GM18526 (cell line): ENCODE data around the gene UBXN4.

Source experiments
- POLR2A ChIP-seq: IDR thresholded peaks from 3 replicates; pipeline ENCODE4 v1.6.1; 2011; ENCODE audit not compliant: insufficient read length; ENCODE audit errors: extremely low read depth

The UBXN4 gene

GRCh38 chr2:135821190-135821589, 79.5 kb downstream of the UBXN4 start:
- no peak for TF ChIP-seq POLR2A

DNA sequence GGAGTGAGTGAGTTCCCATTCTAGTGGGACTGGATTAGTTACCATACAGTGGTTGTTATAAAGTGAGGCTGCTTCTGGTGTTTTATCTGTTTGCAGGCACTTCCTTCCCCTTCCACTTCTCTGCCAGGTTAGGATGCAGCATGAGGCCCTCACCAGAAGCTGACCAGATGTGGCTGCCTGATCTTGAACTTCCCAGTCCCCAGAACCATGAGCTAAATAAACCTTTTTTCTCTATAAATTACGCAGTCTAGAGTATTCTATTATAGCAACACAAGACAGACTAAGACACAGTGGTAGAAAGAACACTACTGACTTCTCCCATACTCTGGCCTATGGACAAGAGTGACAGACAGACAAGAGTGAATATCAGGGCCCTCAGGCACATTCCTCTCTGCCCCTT, 81.2 kb downstream of the UBXN4 start:
- no peak for TF ChIP-seq POLR2A

GRCh38 chr2:135825131-135825530, 83.5 kb downstream of the UBXN4 start:
- TF ChIP-seq POLR2A, result no peak

- TF ChIP-seq POLR2A, result no peak
Measured at GRCh38 chr2:135825550-135826176, 84.0 kb downstream of the UBXN4 start.

- TF ChIP-seq POLR2A, result no peak
Measured at GRCh38 chr2:135826544-135826943, 84.9 kb downstream of the UBXN4 start.

DNA sequence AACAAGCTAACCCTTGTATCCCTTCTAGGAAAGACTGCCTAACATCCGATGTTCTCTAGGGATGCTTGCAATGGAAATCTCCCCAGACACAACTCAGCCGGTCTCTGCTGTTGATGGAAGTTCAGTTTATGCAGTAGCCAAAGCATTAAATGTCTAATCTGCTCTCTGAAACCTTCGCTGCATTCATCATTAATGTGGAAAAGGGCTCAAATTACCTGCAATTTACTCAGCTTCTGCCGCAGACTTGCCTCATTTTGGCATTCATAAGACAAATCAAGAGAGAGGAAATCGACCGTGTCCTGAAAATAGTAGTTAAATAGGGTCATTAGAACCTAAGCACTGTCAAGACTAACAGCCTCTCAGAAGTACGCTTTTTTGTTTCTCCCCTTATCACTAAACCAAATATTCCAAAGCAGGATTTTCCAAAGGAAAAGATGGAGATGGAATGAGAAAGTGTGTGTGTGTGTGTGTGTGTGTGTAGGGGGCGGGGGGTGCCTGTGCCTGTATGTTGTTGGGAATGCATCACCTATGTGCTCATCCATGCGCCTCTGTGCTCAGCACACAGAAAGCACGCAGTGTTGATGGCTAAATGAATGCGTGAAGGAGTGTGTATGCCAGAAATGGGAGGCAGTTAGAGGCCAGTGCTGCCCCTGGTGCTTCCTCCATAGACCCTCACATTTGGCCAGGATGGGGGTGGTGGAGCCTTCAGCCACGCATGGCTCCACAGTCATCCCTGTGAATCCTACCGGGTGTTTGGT, 87.9 kb downstream of the UBXN4 start:
- TF ChIP-seq POLR2A, result no peak

DNA sequence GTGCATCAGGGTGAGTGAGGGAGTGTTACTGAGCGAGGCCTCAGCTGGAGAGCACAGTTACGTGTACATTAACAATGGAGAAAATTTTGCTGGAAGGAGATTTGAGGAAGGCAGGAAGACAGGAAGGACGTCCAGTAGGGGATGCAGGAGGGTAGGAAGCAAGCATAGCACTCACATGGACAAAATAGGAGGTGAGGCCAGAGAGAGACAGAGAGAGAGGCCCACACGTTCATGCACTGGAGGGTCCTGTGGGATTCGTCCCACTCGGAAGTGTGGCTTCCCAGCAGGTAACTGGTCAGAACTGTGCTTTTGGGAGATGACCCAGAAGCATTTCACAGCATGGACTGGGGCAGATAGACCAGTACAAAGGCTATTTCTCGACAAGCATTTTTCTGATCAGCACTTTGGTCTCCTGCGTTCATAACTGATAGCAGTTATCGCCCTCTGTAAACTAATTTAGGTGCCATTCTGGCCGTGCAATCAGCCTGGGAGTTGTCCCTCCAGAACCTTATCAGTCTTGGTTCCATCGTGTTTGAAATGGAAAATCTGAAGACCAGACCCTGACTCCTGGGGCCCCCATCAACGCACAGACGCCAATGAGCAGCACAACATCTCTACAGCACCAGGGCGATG, 89.6 kb downstream of the UBXN4 start:
- no peak for TF ChIP-seq POLR2A

GRCh38 chr2:135832891-135833290, 91.2 kb downstream of the UBXN4 start:
- no peak for TF ChIP-seq POLR2A
